CD4-positive, alpha-beta T cell (primary cell): ENCODE measurements around the gene CLPX. TPM values are rescaled to one million over a fixed set of nuclear protein-coding genes. Genes with fewer than 3 reads are reported as not detected.
"Not testable (repeated sequence)": the region's sequence is repeated elsewhere in the genome, so short reads cannot be mapped to it uniquely, and the experiment has no call there.

ENCODE experiments used
- ATAC-seq: fragments of 200-7000 bp; cut with Tn5 transposase; one replicate; pipeline ENCODE4 v1.10.0; 2022; ENCODE audit warnings: mild to moderate bottlenecking; ENCODE audit not compliant: poor library complexity
- CTCF ChIA-PET: fragments of 350-600 bp; sonication (Branson Sonifier 250); formaldehyde crosslinking; loops from one replicate; lab custom pipeline; 2021; ENCODE audit warnings: antibody characterized with exemption, inconsistent platforms; lab: Charles Lee
- POLR2A ChIA-PET: fragments of 350-600 bp; sonication (Branson Sonifier 250); formaldehyde crosslinking; loops from one replicate; lab custom pipeline; 2021; ENCODE audit warnings: antibody characterized with exemption, inconsistent platforms; lab: Charles Lee
- DNase-seq, 14 experiments: peaks; one replicate each; pipeline ENCODE4 v3.0.0-alpha.2; 2013 to 2020; ENCODE audit warnings: mixed read lengths in 2 of 14
- H3K27ac ChIP-seq, 2 donors: one replicate each; pipeline versions ENCODE4 v1.5.1 to v1.7.0; 2013; ENCODE audit warnings: low read length in 2 of 2, low read depth in 1 of 2, mild to moderate bottlenecking in 1 of 2
- H3K27me3 ChIP-seq, 2 experiments: 1 replicate in 1 of 2; 2 replicates in 1 of 2; pipeline versions ENCODE4 v1.6.1 to v1.7.0; 2013; ENCODE audit warnings: low read length in 2 of 2, control low read depth in 1 of 2, mild to moderate bottlenecking in 1 of 2, moderate library complexity in 1 of 2; ENCODE audit not compliant: insufficient read depth in 2 of 2, control insufficient read depth in 1 of 2
- H3K36me3 ChIP-seq: one replicate; pipeline ENCODE4 v1.6.1; 2013; ENCODE audit warnings: low read length, control low read depth; ENCODE audit not compliant: insufficient read depth
- H3K4me1 ChIP-seq: one replicate; pipeline ENCODE4 v1.6.1; 2013; ENCODE audit warnings: low read length, control low read depth; ENCODE audit not compliant: insufficient read depth
- H3K4me3 ChIP-seq: one replicate; pipeline ENCODE4 v1.5.1; 2013; ENCODE audit warnings: mild to moderate bottlenecking, low read length, moderate library complexity
- H3K9me3 ChIP-seq, 2 experiments: 1 replicate in 1 of 2; 2 replicates in 1 of 2; pipeline versions ENCODE4 v1.6.1 to v1.7.0; 2013; ENCODE audit warnings: low read length in 2 of 2, mild to moderate bottlenecking in 2 of 2, control low read depth in 1 of 2, moderate library complexity in 1 of 2; ENCODE audit not compliant: control insufficient read depth in 1 of 2, insufficient read depth in 1 of 2
- H3K27ac Mint-ChIP-seq: one replicate; pipeline ENCODE4 v1.8.0; 2020; ENCODE audit warnings: mixed read lengths
- H3K27me3 Mint-ChIP-seq: one replicate; pipeline ENCODE4 v1.8.0; 2021; ENCODE audit warnings: mixed read lengths
- H3K36me3 Mint-ChIP-seq: one replicate; pipeline ENCODE4 v1.8.0; 2021; ENCODE audit warnings: low read depth, mixed read lengths
- H3K4me1 Mint-ChIP-seq: one replicate; pipeline ENCODE4 v1.8.0; 2021; ENCODE audit warnings: low read depth, mixed read lengths
- H3K4me3 Mint-ChIP-seq: one replicate; pipeline ENCODE4 v1.8.0; 2020; ENCODE audit warnings: mild to moderate bottlenecking, mixed read lengths
- H3K9me3 Mint-ChIP-seq: one replicate; pipeline ENCODE4 v1.8.0; 2020; ENCODE audit warnings: mixed read lengths
- intact Hi-C, 2 experiments: fragments of 100-400 bp; cut with DNase I in 1 of 2; cut with micrococcal nuclease in 1 of 2; formaldehyde crosslinking; loops; one replicate each; pipeline versions ENCODE4 v1.15.1 to v1.9.0; 2023 to 2025; cut with DNase I, micrococcal nuclease
- total RNA-seq, 174 experiments: library from RNA in 2 of 174; stranded (reverse) in 2 of 174; gene quantifications; one replicate each; pipeline ENCODE4 v1.2.3 and lab custom pipeline; 2021 to 2026
- TF ChIP-seq, protein P1 (sequence below): fragments of 200-600 bp; IDR thresholded peaks from one replicate; pipeline ENCODE4 v1.8.0; 2022; ENCODE audit warnings: antibody characterized with exemption, mild to moderate bottlenecking

The CLPX gene
- total RNA-seq, 2 experiments from 2014 or later, result 29.1 to 36.3 TPM

DNA sequence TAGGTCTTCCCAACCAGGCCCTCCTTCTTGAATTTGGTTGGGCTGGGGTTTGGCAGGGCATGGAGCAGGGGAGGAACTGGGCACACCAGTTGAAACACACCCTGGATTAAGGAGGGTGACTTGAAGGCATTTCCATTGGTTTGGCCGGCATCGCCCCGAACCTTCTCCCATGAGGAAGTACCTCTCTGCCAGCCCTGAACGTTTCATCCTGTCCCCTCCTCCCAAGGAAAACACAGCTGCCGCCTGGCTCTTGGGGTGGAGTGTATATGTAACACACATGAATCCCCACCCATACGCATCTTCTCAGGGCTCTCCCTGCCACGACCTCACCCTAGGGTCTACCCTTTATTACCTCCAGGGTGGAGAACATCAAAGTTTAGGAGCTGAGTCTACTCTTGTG, 84.7 kb downstream of the CLPX start:
- intact Hi-C loops, result no loop called here
- Histone ChIP-seq H3K4me3 (no peak overlapping the region), H3K9me3 (no peaks in the 10 kb centered on the region), H3K27me3 (no peaks in the 10 kb centered on the region), H3K4me1 (no peaks in the 10 kb centered on the region), H3K27ac (no peak overlapping the region), H3K36me3 (peaks cover 45% of the 10 kb centered on the region)
- DNase-seq (no peak), ATAC-seq (no peak)
- Mint-ChIP-seq H3K36me3 (peaks cover 65% of the 10 kb centered on the region), H3K4me1 (no peaks in the 10 kb centered on the region), H3K27ac (no peak overlapping the region), H3K9me3 (no peaks in the 10 kb centered on the region), H3K4me3 (no peak overlapping the region), H3K27me3 (no peaks in the 10 kb centered on the region)
- CTCF ChIA-PET, result no interaction called here
- POLR2A ChIA-PET, result no interaction called here
- TF ChIP-seq, protein P1, sequence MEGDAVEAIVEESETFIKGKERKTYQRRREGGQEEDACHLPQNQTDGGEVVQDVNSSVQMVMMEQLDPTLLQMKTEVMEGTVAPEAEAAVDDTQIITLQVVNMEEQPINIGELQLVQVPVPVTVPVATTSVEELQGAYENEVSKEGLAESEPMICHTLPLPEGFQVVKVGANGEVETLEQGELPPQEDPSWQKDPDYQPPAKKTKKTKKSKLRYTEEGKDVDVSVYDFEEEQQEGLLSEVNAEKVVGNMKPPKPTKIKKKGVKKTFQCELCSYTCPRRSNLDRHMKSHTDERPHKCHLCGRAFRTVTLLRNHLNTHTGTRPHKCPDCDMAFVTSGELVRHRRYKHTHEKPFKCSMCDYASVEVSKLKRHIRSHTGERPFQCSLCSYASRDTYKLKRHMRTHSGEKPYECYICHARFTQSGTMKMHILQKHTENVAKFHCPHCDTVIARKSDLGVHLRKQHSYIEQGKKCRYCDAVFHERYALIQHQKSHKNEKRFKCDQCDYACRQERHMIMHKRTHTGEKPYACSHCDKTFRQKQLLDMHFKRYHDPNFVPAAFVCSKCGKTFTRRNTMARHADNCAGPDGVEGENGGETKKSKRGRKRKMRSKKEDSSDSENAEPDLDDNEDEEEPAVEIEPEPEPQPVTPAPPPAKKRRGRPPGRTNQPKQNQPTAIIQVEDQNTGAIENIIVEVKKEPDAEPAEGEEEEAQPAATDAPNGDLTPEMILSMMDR, result no peak

DNA sequence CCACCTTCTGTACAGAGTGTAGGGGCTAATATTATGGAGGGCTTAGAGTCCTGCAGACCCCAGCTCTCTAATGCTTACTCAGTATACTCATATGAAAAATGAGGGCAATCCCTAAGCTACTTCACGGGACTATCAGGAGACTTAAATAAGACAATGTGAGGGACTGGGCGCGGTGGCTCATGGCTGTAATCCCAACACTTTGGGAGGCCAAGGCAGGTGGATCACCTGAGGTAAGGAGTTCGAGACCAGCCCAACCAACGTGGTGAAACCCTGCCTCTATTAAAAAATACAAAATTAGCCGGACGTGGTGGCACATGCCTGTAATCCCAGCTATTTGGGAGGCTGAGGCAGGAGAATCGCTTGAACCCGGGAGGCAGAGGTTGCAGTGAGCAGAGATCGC, 85.3 kb downstream of the CLPX start:
- H3K4me3 ChIP-seq, H3K27ac Mint-ChIP-seq, intact Hi-C loops, H3K4me1 Mint-ChIP-seq, H3K9me3 ChIP-seq, H3K4me1 ChIP-seq, CTCF ChIA-PET, H3K27me3 ChIP-seq, DNase-seq, H3K4me3 Mint-ChIP-seq, ATAC-seq, H3K9me3 Mint-ChIP-seq, H3K27ac ChIP-seq, H3K27me3 Mint-ChIP-seq, POLR2A ChIA-PET: not testable (repeated sequence)
- H3K36me3 Mint-ChIP-seq, result peaks cover 59% of the 10 kb centered on the region
- H3K36me3 ChIP-seq, result peaks cover 39% of the 10 kb centered on the region

DNA sequence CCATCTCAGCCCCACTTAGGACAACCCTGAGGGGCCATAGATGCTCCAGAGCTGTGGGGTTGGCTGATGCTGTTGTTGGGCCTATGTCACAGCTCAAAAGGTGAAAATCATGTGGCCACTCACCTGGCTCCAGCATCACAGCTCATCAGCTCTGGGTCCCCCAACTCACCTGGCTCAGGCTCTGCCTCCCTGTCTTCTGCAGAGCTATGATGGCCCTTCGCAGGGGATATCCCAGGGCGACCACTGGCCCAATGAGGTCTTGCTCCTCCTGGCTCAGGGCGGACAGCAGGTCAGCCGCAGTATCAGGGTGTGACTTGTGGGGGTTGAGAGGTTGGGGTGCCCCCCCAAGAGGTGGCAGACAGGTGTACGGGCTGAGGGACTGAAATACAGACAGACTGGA, 85.8 kb downstream of the CLPX start:
- intact Hi-C loops, result no loop called here
- ATAC-seq (no peak), DNase-seq (no peak)
- TF ChIP-seq, protein P1, result no peak
- ChIA-PET CTCF (no interaction called here), POLR2A (no interaction called here)
- Histone ChIP-seq H3K9me3 (no peaks in the 10 kb centered on the region), H3K27ac (no peak overlapping the region), H3K27me3 (no peaks in the 10 kb centered on the region), H3K4me1 (no peaks in the 10 kb centered on the region), H3K36me3 (peaks cover 39% of the 10 kb centered on the region), H3K4me3 (no peak overlapping the region)
- no peaks in the 10 kb centered on the region for H3K4me1 Mint-ChIP-seq
- H3K36me3 Mint-ChIP-seq, result peaks cover 58% of the 10 kb centered on the region
- H3K27ac Mint-ChIP-seq, result no peak overlapping the region
- no peaks in the 10 kb centered on the region for H3K9me3 Mint-ChIP-seq
- no peak overlapping the region for H3K4me3 Mint-ChIP-seq
- H3K27me3 Mint-ChIP-seq, result no peaks in the 10 kb centered on the region

Other genes with a start within 250 kb of the CLPX start
- gene SPG21, start 195.4 kb downstream of the CLPX start, total RNA-seq, result 10 to 100 TPM; 29.4 to 32.7 TPM
- 1 to 10 TPM; 3.4 to 5.8 TPM for gene MTFMT, start 155.7 kb downstream of the CLPX start, total RNA-seq
- not detected for gene SLC51B, start 140.0 kb downstream of the CLPX start, total RNA-seq
- gene RASL12, start 117.4 kb downstream of the CLPX start, total RNA-seq, result not detected
- not detected for gene KBTBD13, start 108.6 kb downstream of the CLPX start, total RNA-seq
- gene UBAP1L, start 70.1 kb downstream of the CLPX start, total RNA-seq, result 1 to 10 TPM; 7.2 TPM
- gene PDCD7, start 51.5 kb downstream of the CLPX start, total RNA-seq, result 10 to 100 TPM; 15.6 to 17.7 TPM
- under 1 TPM; 0.31 to 0.33 TPM for gene CILP, start 26.1 kb upstream of the CLPX start, total RNA-seq
- 10 to 100 TPM; 11.3 to 12.9 TPM for gene PARP16, start 101.5 kb upstream of the CLPX start, total RNA-seq
- gene RNU5A-1, start 110.7 kb upstream of the CLPX start, total RNA-seq, result not detected
- gene RNU5B-1, start 119.3 kb upstream of the CLPX start, total RNA-seq, result 10 to 100 TPM; 23.7 to 34.8 TPM
- not detected for gene IGDCC3, start 192.7 kb upstream of the CLPX start, total RNA-seq
- gene IGDCC4, start 237.6 kb upstream of the CLPX start, total RNA-seq, result not detected